ENCODE data around the gene APOBEC3A. TPM values are rescaled to one million over a fixed set of nuclear protein-coding genes. Genes with fewer than 3 reads are reported as not detected.

APOBEC3A gene
- total and polyA plus RNA-seq, 2 of the 8 experiments (the other 6 are each of a cell fraction or from before 2014, with no cell fraction given), result not detected

DNA sequence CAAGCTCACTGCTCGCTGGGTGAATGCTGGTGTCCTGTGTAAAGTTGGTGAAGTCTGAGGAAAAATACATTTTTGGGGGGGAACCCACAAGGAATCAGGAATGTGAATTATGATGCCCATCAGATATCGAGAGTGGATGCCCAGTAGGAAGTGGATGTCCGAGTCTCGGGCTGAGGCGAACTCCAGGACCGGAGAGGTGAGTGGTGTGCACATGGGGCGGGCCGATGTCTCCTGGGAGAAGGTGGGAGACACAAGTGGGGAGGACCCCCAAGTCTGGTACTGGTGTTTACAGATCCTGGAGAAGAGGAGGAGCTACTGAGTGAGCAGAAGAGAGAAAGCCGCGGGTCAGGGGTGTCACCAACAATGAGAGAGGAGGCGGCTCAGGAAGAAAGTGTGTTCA lies 19.2 kb upstream of the APOBEC3A start:
- no peak overlapping the region for H3K14ac ChIP-seq (ENCODE audit: insufficient read length)
- no peak overlapping the region for H4K91ac ChIP-seq (replicated peaks; ENCODE audit: insufficient read length, low read length)
- no peak overlapping the region for H3K18ac ChIP-seq (ENCODE audit: extremely low read depth, low read length)
- peaks cover 4% of the 10 kb centered on the region; the same call in 1 of the 2 replicates for H3K23me2 ChIP-seq (ENCODE audit: low read depth, low read length)
- H3K36me3 ChIP-seq (ENCODE audit: control insufficient read depth in 2 of 4, insufficient read depth in 4 of 4, low read length in 3 of 4), result no peaks in the 10 kb centered on the region
- H2BK15ac ChIP-seq (ENCODE audit: low read length), result no peak overlapping the region
- no peaks in the 10 kb centered on the region for H3K27me3 ChIP-seq (replicated peaks in 1 of 4; ENCODE audit: control insufficient read depth in 3 of 4, extremely low read depth in 1 of 4, insufficient read depth in 3 of 4, low read length in 3 of 4)
- no peak overlapping the region for H2AK5ac ChIP-seq (ENCODE audit: low read depth, low read length)
- no peak overlapping the region for H2BK20ac ChIP-seq (ENCODE audit: low read length)
- no peak overlapping the region for H3K23ac ChIP-seq (ENCODE audit: insufficient read length)
- peak overlapping the region; percentile 58; the same call in 1 of the 2 replicates for H4K8ac ChIP-seq (ENCODE audit: extremely low read depth, insufficient read depth, low read length)
- no peak overlapping the region for H2BK12ac ChIP-seq (ENCODE audit: low read depth, low read length)
- CTCF ChIA-PET (ENCODE audit: partially characterized antibody), result interaction anchor here (0.6 to 2.0 kb wide), 4 partner anchors 11 to 511 kb away, joined by 3 to 15 read pairs (median 3); no protein-coding TSS in a partner anchor
- no peak overlapping the region for H3K56ac ChIP-seq (replicated peaks; ENCODE audit: insufficient read length, low read depth, low read length)
- no peaks in the 10 kb centered on the region for H3K9me3 ChIP-seq (ENCODE audit: insufficient read depth in 2 of 2, low read depth in 1 of 2, low read length in 1 of 2)
- DNase-seq (ENCODE audit: low read depth in 1 of 2, low spot score in 2 of 2), result no peak
- H3K9ac ChIP-seq (replicated peaks in 1 of 4; ENCODE audit: extremely low read depth in 1 of 4, low read depth in 3 of 4, low read length in 3 of 4), result no peak overlapping the region
- no peak overlapping the region for H3K4ac ChIP-seq (replicated peaks; ENCODE audit: insufficient read length, low read depth, low read length)
- peaks cover 0 to 2% of the 10 kb centered on the region in 2 experiments for H4K20me1 ChIP-seq (replicated peaks in 1 of 2; ENCODE audit: control insufficient read depth in 1 of 2, insufficient read depth in 2 of 2, low read length in 2 of 2)
- no peak for FAIRE-seq
- no peak overlapping the region for H3K4me2 ChIP-seq (ENCODE audit: insufficient read depth in 1 of 2, low read depth in 2 of 2, low read length in 2 of 2)
- no peak overlapping the region for H3K4me3 ChIP-seq (ENCODE audit: extremely low read depth in 1 of 4, insufficient read depth in 2 of 4, low read depth in 3 of 4, low read length in 4 of 4)
- POLR2A ChIA-PET (ENCODE audit: partially characterized antibody), result no interaction called here
- no peaks in the 10 kb centered on the region for H3K79me2 ChIP-seq (ENCODE audit: control insufficient read depth in 1 of 2, insufficient read depth in 2 of 2, low read length in 2 of 2)
- 89% methylated on average over 11 of the region's 11 CpGs; no CpG with 5 or more reads in 1 of the 2 experiments for WGBS, 2 experiments (ENCODE audit: extremely low coverage in 1 of 2, insufficient coverage in 1 of 2, insufficient read length in 1 of 2, insufficient replicate concordance in 2 of 2, low coverage in 1 of 2, low lambda C conversion rate in 2 of 2, missing lambda C conversion rate in 1 of 2)
- H3K27ac ChIP-seq (ENCODE audit: low read depth, low read length), result no peak overlapping the region
- TF ChIP-seq JUND (IDR thresholded peaks at IDR 0.05; ENCODE audit: low read length), result no peak
- H4K5ac ChIP-seq (ENCODE audit: insufficient read length, low read depth, low read length), result no peak overlapping the region
- no peaks in the 10 kb centered on the region for H3K79me1 ChIP-seq (ENCODE audit: low read depth, low read length)
- no peak overlapping the region for H2BK120ac ChIP-seq (replicated peaks; ENCODE audit: low read depth, low read length)
- no peak overlapping the region for H2AFZ ChIP-seq (ENCODE audit: low read length)
- H3K4me1 ChIP-seq (replicated peaks in 1 of 4; ENCODE audit: control insufficient read depth in 3 of 4, insufficient read depth in 4 of 4, low read length in 3 of 4), result peaks cover 0 to 4% (median 0%) of the 10 kb centered on the region in 4 experiments; a peak in 2 of 7 replicates
- no peak overlapping the region for H2BK5ac ChIP-seq (ENCODE audit: low read depth, low read length)
